GM18868 (cell line): Measurements from ENCODE around the gene ZNF346.

Experiments used
- ATAC-seq: cut with Tn5 transposase; IDR thresholded peaks from one replicate; pipeline ENCODE4 v1.9.1; 2021; ENCODE audit warnings: mild to moderate bottlenecking, moderate library complexity; ENCODE audit not compliant: unreplicated experiment

Gene ZNF346

GRCh38 chr5:177092178-177093081 lies 69.9 kb downstream of the ZNF346 start:
- no peak for ATAC-seq

- ATAC-seq: no peak
These were observed 70.7 kb downstream of the ZNF346 start for GRCh38 chr5:177093082-177093712.

GRCh38 chr5:177093803-177094202 lies 71.3 kb downstream of the ZNF346 start:
- no peak for ATAC-seq

- no peak for ATAC-seq
These were observed 72.0 kb downstream of the ZNF346 start for GRCh38 chr5:177094224-177095087.

DNA sequence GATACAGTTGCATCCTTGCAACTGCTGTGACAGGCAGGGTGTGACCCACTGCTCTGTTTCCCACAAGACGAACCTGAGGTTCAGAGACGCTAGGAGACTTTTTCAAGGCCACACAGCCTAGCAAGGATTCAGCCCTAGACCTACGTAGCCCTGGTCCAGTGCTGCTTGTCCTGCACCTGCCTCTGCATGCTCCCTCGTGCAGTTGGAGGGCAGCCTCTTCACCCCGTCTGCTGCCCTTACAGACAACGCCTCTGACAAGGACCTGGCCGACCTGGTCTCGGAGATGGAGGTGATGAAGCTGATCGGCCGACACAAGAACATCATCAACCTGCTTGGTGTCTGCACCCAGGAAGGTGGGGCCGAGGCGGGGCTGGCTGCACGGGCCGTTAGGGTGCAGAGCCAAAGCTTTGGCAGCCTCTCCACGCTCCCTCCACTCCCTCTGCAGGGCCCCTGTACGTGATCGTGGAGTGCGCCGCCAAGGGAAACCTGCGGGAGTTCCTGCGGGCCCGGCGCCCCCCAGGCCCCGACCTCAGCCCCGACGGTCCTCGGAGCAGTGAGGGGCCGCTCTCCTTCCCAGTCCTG lies 72.7 kb downstream of the ZNF346 start:
- no peak for ATAC-seq

DNA sequence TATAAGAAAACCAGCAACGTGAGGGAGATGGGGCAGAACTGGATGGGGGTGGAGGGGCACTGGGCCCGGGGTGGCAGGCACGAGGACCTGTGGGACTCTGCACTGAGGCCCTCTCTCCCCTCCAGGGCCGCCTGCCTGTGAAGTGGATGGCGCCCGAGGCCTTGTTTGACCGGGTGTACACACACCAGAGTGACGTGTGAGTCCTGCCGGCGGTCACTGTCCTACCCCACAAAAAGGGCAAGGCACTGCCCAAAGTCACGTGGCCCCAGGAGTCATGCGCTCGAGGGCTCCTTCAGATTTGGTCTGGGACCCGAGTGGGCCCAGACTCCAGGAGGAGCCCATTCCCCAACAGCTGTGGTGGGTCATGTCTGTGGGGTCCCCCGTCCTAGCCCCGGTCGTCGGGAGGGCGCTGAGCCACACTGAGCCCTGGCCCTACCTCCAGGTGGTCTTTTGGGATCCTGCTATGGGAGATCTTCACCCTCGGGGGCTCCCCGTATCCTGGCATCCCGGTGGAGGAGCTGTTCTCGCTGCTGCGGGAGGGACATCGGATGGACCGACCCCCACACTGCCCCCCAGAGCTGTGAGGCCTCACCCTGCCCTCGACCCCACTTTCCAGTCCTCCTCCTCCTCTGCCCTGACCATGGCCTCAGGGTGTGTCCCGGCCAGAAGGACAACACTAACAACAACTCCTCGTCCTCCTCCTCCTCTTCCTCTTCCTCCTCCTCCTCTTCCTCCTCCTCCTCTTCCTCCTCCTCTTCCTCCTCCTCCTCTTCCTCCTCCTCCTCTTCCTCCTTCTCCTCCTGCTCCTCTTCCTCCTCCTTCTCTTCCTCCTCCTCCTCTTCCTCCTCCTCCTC lies 73.9 kb downstream of the ZNF346 start:
- no peak for ATAC-seq

DNA sequence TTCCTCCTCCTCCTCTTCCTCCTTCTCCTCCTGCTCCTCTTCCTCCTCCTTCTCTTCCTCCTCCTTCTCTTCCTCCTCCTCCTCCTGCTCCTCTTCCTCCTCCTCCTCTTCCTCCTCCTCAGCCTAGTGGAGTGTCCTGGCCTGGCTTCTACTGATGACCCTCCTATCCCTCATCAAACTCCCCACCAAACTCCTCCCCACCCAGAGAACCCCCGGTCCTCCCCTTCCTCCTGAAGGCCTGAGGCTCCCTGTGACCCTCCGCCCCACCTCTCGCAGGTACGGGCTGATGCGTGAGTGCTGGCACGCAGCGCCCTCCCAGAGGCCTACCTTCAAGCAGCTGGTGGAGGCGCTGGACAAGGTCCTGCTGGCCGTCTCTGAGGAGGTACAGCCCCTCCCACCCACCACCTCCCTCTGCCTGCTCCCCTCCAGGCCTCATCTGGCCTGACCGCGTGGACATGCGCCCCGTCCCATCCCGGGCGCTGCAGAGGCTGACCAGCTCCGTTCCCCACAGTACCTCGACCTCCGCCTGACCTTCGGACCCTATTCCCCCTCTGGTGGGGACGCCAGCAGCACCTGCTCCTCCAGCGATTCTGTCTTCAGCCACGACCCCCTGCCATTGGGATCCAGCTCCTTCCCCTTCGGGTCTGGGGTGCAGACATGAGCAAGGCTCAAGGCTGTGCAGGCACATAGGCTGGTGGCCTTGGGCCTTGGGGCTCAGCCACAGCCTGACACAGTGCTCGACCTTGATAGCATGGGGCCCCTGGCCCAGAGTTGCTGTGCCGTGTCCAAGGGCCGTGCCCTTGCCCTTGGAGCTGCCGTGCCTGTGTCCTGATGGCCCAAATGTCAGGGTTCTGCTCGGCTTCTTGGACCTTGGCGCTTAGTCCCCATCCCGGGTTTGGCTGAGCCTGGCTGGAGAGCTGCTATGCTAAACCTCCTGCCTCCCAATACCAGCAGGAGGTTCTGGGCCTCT lies 74.8 kb downstream of the ZNF346 start:
- ATAC-seq: no peak

DNA sequence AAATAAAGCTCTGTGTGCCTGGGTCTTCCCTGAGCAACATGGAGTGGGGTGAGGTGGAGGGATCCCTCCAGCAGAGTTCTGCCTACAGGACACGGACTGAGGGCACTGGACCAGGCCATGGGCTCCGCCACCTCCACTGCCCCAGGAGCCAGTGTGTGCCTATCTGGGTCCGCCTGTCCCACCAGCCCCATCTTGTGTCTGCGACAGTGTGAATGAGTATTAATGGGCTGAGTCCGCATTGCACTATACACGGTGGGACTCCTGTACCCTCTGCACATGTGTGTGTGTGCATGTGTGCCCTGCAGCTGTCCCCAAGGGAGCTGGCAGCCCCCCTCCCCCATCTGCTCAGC lies 75.6 kb downstream of the ZNF346 start:
- no peak for ATAC-seq

DNA sequence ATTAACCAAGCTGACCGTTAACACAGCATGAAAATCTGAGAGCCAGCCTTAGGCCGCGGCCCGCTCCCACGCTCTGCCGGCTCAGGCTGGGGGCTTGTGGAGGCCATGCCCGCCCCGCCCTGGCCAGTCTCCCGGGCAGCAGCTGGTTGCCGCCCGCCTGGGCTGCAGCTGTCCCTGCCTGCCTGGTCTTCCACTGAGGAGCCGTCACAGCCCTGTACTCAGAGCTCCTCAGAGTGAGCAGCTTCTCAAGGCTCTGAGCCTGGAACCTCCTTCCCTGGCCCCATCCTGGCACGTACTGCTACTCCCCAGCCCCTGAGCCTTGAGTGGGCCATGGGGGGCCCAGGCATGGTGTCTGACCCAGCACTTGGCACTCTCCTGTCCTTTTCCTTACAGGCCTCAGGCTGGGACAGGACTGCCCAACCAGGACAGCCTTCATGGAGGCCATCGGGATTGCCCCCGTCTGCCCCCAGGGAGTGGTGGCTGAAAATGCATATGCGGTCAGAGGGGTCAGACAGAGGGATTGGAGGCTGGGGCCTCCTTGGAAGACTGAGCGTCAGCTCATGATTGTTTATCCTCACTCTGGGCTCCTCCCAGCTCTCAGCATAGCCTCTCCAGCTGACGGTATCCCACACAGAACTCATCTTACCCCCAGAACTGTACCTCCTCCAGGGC lies 76.1 kb downstream of the ZNF346 start:
- ATAC-seq: no peak

DNA sequence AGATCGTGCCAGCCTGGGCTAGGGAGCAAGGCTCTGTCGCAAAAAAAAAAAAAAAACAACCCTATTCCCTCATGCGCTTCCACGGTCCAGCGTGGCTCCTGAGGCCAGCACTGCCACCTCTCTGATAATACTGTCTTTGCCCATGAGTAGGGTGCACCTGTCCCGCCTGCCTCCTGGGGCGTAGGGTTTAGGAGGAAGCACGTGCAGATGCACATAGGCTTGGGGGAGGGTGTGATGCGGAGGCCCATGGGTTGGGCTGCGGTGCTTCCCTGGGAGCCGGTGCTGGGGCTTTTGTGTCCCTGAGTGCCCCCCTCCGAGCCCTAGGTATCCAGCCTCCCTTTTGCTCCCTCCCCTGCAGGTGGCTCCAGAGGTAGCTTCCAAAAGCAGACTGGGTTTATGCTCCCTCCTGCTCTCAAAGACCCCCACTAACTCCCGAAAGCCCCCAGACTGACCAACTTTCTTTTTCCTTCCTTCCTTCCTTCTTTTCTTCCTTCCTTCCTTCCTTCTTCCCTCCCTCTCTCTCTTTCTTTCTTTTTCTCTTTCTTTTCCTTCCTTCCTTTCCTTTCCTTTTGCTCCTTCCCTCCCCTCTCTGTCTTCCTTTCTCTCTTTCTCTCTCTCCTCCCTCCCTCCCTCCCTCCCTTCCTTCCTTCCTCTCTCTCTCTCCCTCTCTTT lies 77.1 kb downstream of the ZNF346 start:
- ATAC-seq: no peak

DNA sequence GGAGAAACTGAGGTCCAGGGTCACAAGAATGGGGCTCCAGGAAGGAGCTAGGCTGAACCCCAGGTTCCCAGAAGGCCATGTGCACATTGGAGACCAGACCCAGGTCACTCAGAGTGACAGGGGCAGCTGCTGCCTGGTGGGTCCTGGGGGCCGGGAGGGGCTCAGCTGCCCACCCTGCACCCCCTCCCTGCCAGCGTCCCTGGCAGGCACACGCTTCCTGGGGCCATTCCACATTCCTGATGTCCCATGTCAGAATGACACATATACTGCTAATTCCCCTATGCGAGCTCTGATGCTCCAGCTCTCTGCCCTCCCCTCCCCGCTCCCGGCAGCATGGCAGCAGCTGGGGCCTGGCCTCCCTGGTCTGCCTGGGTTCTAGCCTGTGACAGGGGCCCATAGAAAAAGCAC lies 78.2 kb downstream of the ZNF346 start:
- ATAC-seq: no peak

DNA sequence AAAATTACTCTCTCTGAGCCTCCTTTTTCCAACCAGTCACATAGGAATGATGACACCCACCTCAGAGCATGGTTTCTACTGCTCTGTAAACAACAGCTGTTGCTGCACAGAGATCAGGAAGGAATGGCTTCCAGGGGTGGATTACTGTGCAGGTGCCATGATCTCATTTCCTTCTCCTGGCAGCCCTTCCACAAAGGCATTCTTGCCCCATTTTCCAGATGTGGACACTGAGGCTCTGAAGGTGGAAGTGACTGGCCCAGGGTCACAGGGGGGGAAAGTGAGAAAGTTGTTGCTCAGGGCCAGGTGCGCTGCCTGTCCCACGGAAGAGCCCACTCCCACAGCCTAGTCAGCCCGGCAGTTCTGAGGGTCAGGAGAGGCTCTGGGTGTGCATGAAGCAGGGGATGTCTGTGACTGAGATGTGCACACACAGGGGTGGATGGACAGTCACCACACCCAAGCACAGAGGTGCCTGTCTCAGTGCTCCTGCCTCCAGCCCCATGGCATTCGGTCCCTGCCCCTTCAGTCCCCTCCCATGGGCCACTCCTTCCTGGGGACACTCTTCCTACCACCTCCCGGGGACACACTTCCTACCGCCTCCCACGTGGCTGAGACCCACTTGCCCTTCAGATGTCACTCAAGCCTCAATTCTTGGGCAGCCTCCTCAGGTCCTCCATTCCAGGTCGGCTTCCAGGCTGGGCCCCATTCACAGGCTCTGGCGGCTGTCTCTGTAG lies 81.2 kb downstream of the ZNF346 start:
- ATAC-seq: no peak

DNA sequence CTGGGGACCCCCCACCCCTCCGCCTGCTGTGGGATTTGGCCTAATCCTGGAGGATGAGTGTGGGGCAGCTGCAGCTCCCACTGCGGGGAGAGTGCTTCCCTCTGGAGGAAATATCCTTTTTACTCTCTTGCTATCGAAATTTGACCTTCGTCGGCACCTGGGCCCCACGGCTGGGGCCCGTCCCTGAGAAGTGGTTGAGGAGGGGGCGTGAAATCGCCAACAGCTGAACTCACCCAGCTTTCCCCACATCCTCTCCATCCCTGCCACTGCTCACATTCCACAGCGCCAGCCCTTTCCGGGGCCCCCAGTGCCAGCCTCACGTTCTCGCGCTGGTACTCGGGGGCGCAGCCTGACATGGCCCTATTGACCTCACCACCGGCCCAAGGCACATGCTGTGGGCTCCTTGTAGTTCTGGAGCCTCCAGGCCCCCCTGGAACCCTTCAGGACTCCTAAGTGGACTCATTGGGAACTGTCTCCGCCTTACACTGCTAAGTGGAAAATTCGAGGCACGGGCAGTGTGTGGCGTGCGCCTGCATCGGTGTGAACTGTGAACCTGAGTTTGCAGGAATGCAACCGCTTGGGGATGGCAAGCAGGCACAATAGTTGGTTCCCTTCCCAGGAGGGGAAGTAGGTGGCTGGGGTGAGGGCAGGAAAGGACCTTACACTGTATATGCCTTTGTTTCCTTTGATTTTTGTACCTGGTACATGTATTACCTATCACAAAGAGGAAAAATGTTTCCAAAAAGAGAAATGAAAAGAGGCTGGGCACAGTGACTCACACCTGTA lies 83.4 kb downstream of the ZNF346 start:
- no peak for ATAC-seq

DNA sequence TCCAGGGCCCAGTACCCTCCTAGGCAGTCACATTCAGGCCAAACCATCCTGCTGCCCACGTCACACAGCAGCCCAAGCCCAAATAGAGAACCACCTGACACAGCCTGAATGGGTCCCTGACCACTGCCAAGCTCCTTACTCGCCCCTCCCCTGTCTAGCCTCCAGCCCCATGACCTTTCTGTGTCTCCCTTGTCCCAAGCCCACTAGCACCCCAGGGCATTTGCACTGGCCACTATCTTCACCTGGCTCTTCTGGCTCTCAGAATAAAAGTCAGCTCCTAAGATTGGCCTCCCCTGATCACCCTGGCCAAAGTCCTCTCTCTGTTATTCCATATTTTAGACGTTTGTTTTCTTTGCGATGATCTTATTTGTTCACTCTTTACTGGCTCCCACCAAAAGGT lies 84.7 kb downstream of the ZNF346 start:
- no peak for ATAC-seq

GRCh38 chr5:177109810-177110209 lies 87.3 kb downstream of the ZNF346 start:
- ATAC-seq: no peak

DNA sequence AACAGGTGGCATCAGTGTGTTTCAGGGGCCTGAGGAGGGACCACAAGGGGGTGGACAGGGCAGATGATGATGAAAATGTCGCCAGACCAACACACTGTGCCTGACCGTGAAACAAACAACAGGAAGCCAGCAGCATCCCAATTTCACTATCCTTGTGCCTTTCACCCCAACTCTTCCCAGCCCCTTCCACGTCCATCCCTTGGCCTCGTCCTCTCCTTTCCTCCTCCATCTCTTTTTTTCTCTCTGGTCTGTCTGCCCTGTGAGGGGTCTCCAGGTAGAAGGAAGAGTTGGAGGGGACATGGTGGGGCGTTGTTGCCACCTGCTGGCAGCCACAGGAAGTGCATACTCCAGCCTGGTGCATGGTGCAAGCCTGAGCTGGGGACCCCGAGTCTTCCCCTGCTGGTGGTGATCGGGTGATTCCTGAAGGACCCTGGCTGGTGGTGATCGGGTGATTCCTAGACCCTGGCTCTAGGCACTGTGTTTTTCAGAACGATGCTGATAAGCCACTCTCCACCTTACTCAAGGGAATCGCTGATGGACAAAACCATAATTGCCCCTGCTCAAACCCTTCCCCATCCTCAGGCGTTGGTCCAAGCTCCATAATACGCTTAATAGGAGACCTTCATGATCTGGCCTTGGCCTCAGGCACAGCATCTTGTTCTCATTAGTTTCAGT lies 89.4 kb downstream of the ZNF346 start:
- peak; percentile 45 for ATAC-seq
